MG63 (cell line): ENCODE measurements around the gene DONSON. TPM values are rescaled to one million over a fixed set of nuclear protein-coding genes. Genes with fewer than 3 reads are reported as not detected.

Source experiments
- DNase-seq: peaks from one replicate; pipeline ENCODE4 v3.0.0-alpha.2; 2020
- H3K27me3 ChIP-seq: fragments of 250-450 bp; sonication (Bioruptor Pico); 2 replicates; pipeline ENCODE4 v1.5.1; 2020; ENCODE audit warnings: mild to moderate bottlenecking, moderate library complexity
- H3K36me3 ChIP-seq: fragments of 250-450 bp; sonication (Bioruptor Pico); 2 replicates; pipeline ENCODE4 v1.5.1; 2020; ENCODE audit warnings: mild to moderate bottlenecking, moderate library complexity
- H3K4me3 ChIP-seq: fragments of 250-450 bp; sonication (Bioruptor Pico); 2 replicates; pipeline ENCODE4 v1.5.1; 2020; ENCODE audit warnings: mild to moderate bottlenecking, moderate library complexity
- H3K9me3 ChIP-seq: fragments of 250-450 bp; sonication (Bioruptor Pico); 2 replicates; pipeline ENCODE4 v1.5.1; 2020; ENCODE audit warnings: mild to moderate bottlenecking, moderate library complexity
- total RNA-seq: library from RNA; depleted of rRNA; stranded (reverse); fragments of >200 nt; shearing (Covaris generic); gene quantifications from 2 replicates; pipeline ENCODE4 v1.2.3, GENCODE V29; 2014; ENCODE audit warnings: low replicate concordance

The DONSON gene
- total RNA-seq, 1 experiment from 2014 or later = 32.0 TPM

GRCh38 chr21:33572350-33572749, 16.1 kb downstream of the DONSON start:
- Histone ChIP-seq H3K4me3 (no peak overlapping the region), H3K36me3 (peaks cover 96% of the 10 kb centered on the region), H3K27me3 (no peaks in the 10 kb centered on the region), H3K9me3 (no peaks in the 10 kb centered on the region)
- DNase-seq = no peak

GRCh38 chr21:33569991-33570390, 18.5 kb downstream of the DONSON start:
- peaks cover 98% of the 10 kb centered on the region for H3K36me3 ChIP-seq
- no peaks in the 10 kb centered on the region for H3K9me3 ChIP-seq
- no peaks in the 10 kb centered on the region for H3K27me3 ChIP-seq
- no peak for DNase-seq
- H3K4me3 ChIP-seq = no peak overlapping the region

- H3K27me3 ChIP-seq = no peaks in the 10 kb centered on the region
- no peak overlapping the region for H3K4me3 ChIP-seq
- DNase-seq = no peak
- peaks cover 97% of the 10 kb centered on the region for H3K36me3 ChIP-seq
- H3K9me3 ChIP-seq = no peaks in the 10 kb centered on the region
These were observed 20.0 kb downstream of the DONSON start for GRCh38 chr21:33568448-33568847.

- Histone ChIP-seq H3K9me3 (no peaks in the 10 kb centered on the region), H3K36me3 (peaks cover 94% of the 10 kb centered on the region), H3K4me3 (no peak overlapping the region), H3K27me3 (no peaks in the 10 kb centered on the region)
- no peak for DNase-seq
These were observed 20.6 kb downstream of the DONSON start for GRCh38 chr21:33567914-33568313.

GRCh38 chr21:33566514-33566913, 22.0 kb downstream of the DONSON start:
- DNase-seq = no peak
- H3K36me3 ChIP-seq = peaks cover 96% of the 10 kb centered on the region

GRCh38 chr21:33562389-33562788, 26.1 kb downstream of the DONSON start:
- no peaks in the 10 kb centered on the region for H3K9me3 ChIP-seq
- peaks cover 96% of the 10 kb centered on the region for H3K36me3 ChIP-seq
- no peaks in the 10 kb centered on the region for H3K27me3 ChIP-seq
- no peak for DNase-seq
- H3K4me3 ChIP-seq = no peak overlapping the region

More at GRCh38 chr21:33566514-33566913, 22.0 kb downstream of the DONSON start:
- Histone ChIP-seq H3K9me3 (no peaks in the 10 kb centered on the region), H3K4me3 (no peak overlapping the region), H3K27me3 (no peaks in the 10 kb centered on the region)

GRCh38 chr21:33561373-33561772, 27.1 kb downstream of the DONSON start:
- no peaks in the 10 kb centered on the region for H3K27me3 ChIP-seq
- no peak overlapping the region for H3K4me3 ChIP-seq
- H3K9me3 ChIP-seq = no peaks in the 10 kb centered on the region
- DNase-seq = no peak
- peaks cover 94% of the 10 kb centered on the region for H3K36me3 ChIP-seq

GRCh38 chr21:33560965-33561364, 27.5 kb downstream of the DONSON start:
- no peak overlapping the region for H3K4me3 ChIP-seq
- no peak for DNase-seq
- peaks cover 94% of the 10 kb centered on the region for H3K36me3 ChIP-seq
- H3K27me3 ChIP-seq = no peaks in the 10 kb centered on the region
- no peaks in the 10 kb centered on the region for H3K9me3 ChIP-seq

- no peak for DNase-seq
- Histone ChIP-seq H3K4me3 (no peak overlapping the region), H3K36me3 (peaks cover 93% of the 10 kb centered on the region), H3K9me3 (no peaks in the 10 kb centered on the region), H3K27me3 (no peaks in the 10 kb centered on the region)
These were observed 28.7 kb downstream of the DONSON start for GRCh38 chr21:33559813-33560212.

- H3K36me3 ChIP-seq = peaks cover 94% of the 10 kb centered on the region
- H3K27me3 ChIP-seq = no peaks in the 10 kb centered on the region
- no peaks in the 10 kb centered on the region for H3K9me3 ChIP-seq
- DNase-seq = no peak
- H3K4me3 ChIP-seq = no peak overlapping the region
These were observed 29.6 kb downstream of the DONSON start for GRCh38 chr21:33558777-33559421.

GRCh38 chr21:33557447-33557846, 31.0 kb downstream of the DONSON start:
- DNase-seq = no peak
- Histone ChIP-seq H3K4me3 (no peak overlapping the region), H3K36me3 (peaks cover 97% of the 10 kb centered on the region), H3K27me3 (no peaks in the 10 kb centered on the region), H3K9me3 (no peaks in the 10 kb centered on the region)

- DNase-seq = no peak
- Histone ChIP-seq H3K9me3 (no peaks in the 10 kb centered on the region), H3K4me3 (no peak overlapping the region), H3K27me3 (no peaks in the 10 kb centered on the region), H3K36me3 (peaks cover 96% of the 10 kb centered on the region)
These were observed 33.5 kb downstream of the DONSON start for GRCh38 chr21:33554982-33555344.

GRCh38 chr21:33554236-33554981, 34.1 kb downstream of the DONSON start:
- no peak for DNase-seq
- Histone ChIP-seq H3K36me3 (peaks cover 96% of the 10 kb centered on the region), H3K27me3 (no peaks in the 10 kb centered on the region), H3K9me3 (no peaks in the 10 kb centered on the region), H3K4me3 (no peak overlapping the region)

GRCh38 chr21:33552999-33553598, 35.4 kb downstream of the DONSON start:
- no peak for DNase-seq
- Histone ChIP-seq H3K4me3 (no peak overlapping the region), H3K9me3 (no peaks in the 10 kb centered on the region), H3K36me3 (peaks cover 96% of the 10 kb centered on the region), H3K27me3 (no peaks in the 10 kb centered on the region)

- peaks cover 93% of the 10 kb centered on the region for H3K36me3 ChIP-seq
- no peak overlapping the region for H3K4me3 ChIP-seq
- no peak for DNase-seq
- no peaks in the 10 kb centered on the region for H3K9me3 ChIP-seq
- no peaks in the 10 kb centered on the region for H3K27me3 ChIP-seq
These were observed 36.1 kb downstream of the DONSON start for GRCh38 chr21:33552093-33552998.

- no peak for DNase-seq
- Histone ChIP-seq H3K36me3 (peaks cover 95% of the 10 kb centered on the region), H3K4me3 (no peak overlapping the region), H3K9me3 (no peaks in the 10 kb centered on the region), H3K27me3 (no peaks in the 10 kb centered on the region)
These were observed 36.8 kb downstream of the DONSON start for GRCh38 chr21:33551664-33552063.
